ENCODE results near the gene PDE4B. TPM values are rescaled to one million over a fixed set of nuclear protein-coding genes. Genes with fewer than 3 reads are reported as not detected.

PDE4B gene
- total and polyA plus RNA-seq, 7 experiments from 2014 or later = 43.5 to 99.2 (median 46.7) TPM

- Mint-ChIP-seq H3K9me3 (no peaks in the 10 kb centered on the region), H3K27me3 (peaks cover 4 to 26% (median 22%) of the 10 kb centered on the region in 5 donors), H3K36me3 (no peaks in the 10 kb centered on the region), H3K27ac (no peak overlapping the region), H3K4me1 (no peaks in the 10 kb centered on the region), H3K4me3 (no peak overlapping the region)
- Histone ChIP-seq H3K27me3 (ENCODE audit: control insufficient read depth in 2 of 2, insufficient read depth in 2 of 2, low read length in 2 of 2) (no peaks in the 10 kb centered on the region), H3K9me3 (ENCODE audit: control insufficient read depth in 2 of 3, low read length in 3 of 3) (no peaks in the 10 kb centered on the region), H3K4me1 (ENCODE audit: control insufficient read depth in 2 of 2, insufficient read depth in 2 of 2, low read length in 2 of 2) (no peaks in the 10 kb centered on the region), H3K27ac (ENCODE audit: low read depth, low read length) (no peak overlapping the region), H3K4me3 (ENCODE audit: low read length) (no peak overlapping the region), H3K36me3 (ENCODE audit: control insufficient read depth in 2 of 3, insufficient read depth in 3 of 3, low read length in 3 of 3) (no peaks in the 10 kb centered on the region)
- no peak for DNase-seq
- no peak for ATAC-seq
- intact Hi-C loops (cut with micrococcal nuclease) = no loop called here
- ChIA-PET POLR2A (no interaction called here), CTCF (no interaction called here)
Measured at GRCh38 chr1:65911679-65912078, 119.0 kb downstream of the PDE4B start.

GRCh38 chr1:65918564-65918963 lies 125.9 kb downstream of the PDE4B start:
- intact Hi-C loops (cut with micrococcal nuclease) = no loop called here
- Histone ChIP-seq H3K9me3 (ENCODE audit: control insufficient read depth in 2 of 3, low read length in 3 of 3) (no peaks in the 10 kb centered on the region), H3K27me3 (ENCODE audit: control insufficient read depth in 2 of 2, insufficient read depth in 2 of 2, low read length in 2 of 2) (no peaks in the 10 kb centered on the region), H3K4me3 (ENCODE audit: low read length) (no peak overlapping the region), H3K27ac (ENCODE audit: low read depth, low read length) (no peak overlapping the region), H3K36me3 (ENCODE audit: control insufficient read depth in 2 of 3, insufficient read depth in 3 of 3, low read length in 3 of 3) (no peaks in the 10 kb centered on the region), H3K4me1 (ENCODE audit: control insufficient read depth in 2 of 2, insufficient read depth in 2 of 2, low read length in 2 of 2) (no peaks in the 10 kb centered on the region)
- ChIA-PET POLR2A (no interaction called here), CTCF (no interaction called here)
- DNase-seq = no peak
- Mint-ChIP-seq H3K4me1 (no peaks in the 10 kb centered on the region), H3K9me3 (no peaks in the 10 kb centered on the region), H3K36me3 (no peaks in the 10 kb centered on the region), H3K27me3 (peaks cover 0 to 8% (median 3%) of the 10 kb centered on the region in 5 donors), H3K27ac (no peak overlapping the region), H3K4me3 (no peak overlapping the region)
- no peak for ATAC-seq

- H3K4me1 ChIP-seq (ENCODE audit: control insufficient read depth in 2 of 2, insufficient read depth in 2 of 2, low read length in 2 of 2) = no peaks in the 10 kb centered on the region
- DNase-seq (no peak), ATAC-seq (no peak)
- no peaks in the 10 kb centered on the region for H3K4me1 Mint-ChIP-seq
- intact Hi-C loops (cut with micrococcal nuclease) = no loop called here
- H3K27ac ChIP-seq (ENCODE audit: low read depth, low read length) = no peak overlapping the region
- no peak overlapping the region for H3K4me3 Mint-ChIP-seq
- no peaks in the 10 kb centered on the region for H3K9me3 Mint-ChIP-seq
- peaks cover 0 to 6% (median 1%) of the 10 kb centered on the region in 5 donors for H3K27me3 Mint-ChIP-seq
- H3K4me3 ChIP-seq (ENCODE audit: low read length) = no peak overlapping the region
- CTCF ChIA-PET = no interaction called here
- H3K9me3 ChIP-seq (ENCODE audit: control insufficient read depth in 2 of 3, low read length in 3 of 3) = no peaks in the 10 kb centered on the region
- POLR2A ChIA-PET = no interaction called here
- H3K27ac Mint-ChIP-seq = no peak overlapping the region
- H3K36me3 Mint-ChIP-seq = no peaks in the 10 kb centered on the region
- H3K36me3 ChIP-seq (ENCODE audit: control insufficient read depth in 2 of 3, insufficient read depth in 3 of 3, low read length in 3 of 3) = no peaks in the 10 kb centered on the region
- no peaks in the 10 kb centered on the region for H3K27me3 ChIP-seq (ENCODE audit: control insufficient read depth in 2 of 2, insufficient read depth in 2 of 2, low read length in 2 of 2)
Measured at GRCh38 chr1:65921446-65921845, 128.8 kb downstream of the PDE4B start.

- no peaks in the 10 kb centered on the region for H3K9me3 ChIP-seq (ENCODE audit: control insufficient read depth in 2 of 3, low read length in 3 of 3)
- H3K4me1 ChIP-seq (ENCODE audit: control insufficient read depth in 2 of 2, insufficient read depth in 2 of 2, low read length in 2 of 2) = no peaks in the 10 kb centered on the region
- no peak overlapping the region for H3K27ac ChIP-seq (ENCODE audit: low read depth, low read length)
- H3K4me3 ChIP-seq (ENCODE audit: low read length) = no peak overlapping the region
- Mint-ChIP-seq H3K4me1 (no peaks in the 10 kb centered on the region), H3K4me3 (no peak overlapping the region), H3K27me3 (peaks cover 0 to 8% (median 6%) of the 10 kb centered on the region in 5 donors), H3K9me3 (peaks cover 0 to 5% (median 0%) of the 10 kb centered on the region in 11 donors), H3K27ac (no peak overlapping the region), H3K36me3 (no peaks in the 10 kb centered on the region)
- ChIA-PET CTCF (no interaction called here), POLR2A (no interaction called here)
- DNase-seq (no peak), ATAC-seq (no peak)
- intact Hi-C loops (cut with micrococcal nuclease) = no loop called here
- H3K36me3 ChIP-seq (ENCODE audit: control insufficient read depth in 2 of 3, insufficient read depth in 3 of 3, low read length in 3 of 3) = no peaks in the 10 kb centered on the region
- no peaks in the 10 kb centered on the region for H3K27me3 ChIP-seq (ENCODE audit: control insufficient read depth in 2 of 2, insufficient read depth in 2 of 2, low read length in 2 of 2)
Measured at GRCh38 chr1:65924471-65924870, 131.8 kb downstream of the PDE4B start.

GRCh38 chr1:65938506-65938905 lies 145.8 kb downstream of the PDE4B start:
- no peaks in the 10 kb centered on the region for H3K4me1 Mint-ChIP-seq
- no peak for ATAC-seq
- Histone ChIP-seq H3K27ac (ENCODE audit: low read depth, low read length) (no peak overlapping the region), H3K4me3 (ENCODE audit: low read length) (no peak overlapping the region), H3K36me3 (ENCODE audit: control insufficient read depth in 2 of 3, insufficient read depth in 3 of 3, low read length in 3 of 3) (no peaks in the 10 kb centered on the region), H3K4me1 (ENCODE audit: control insufficient read depth in 2 of 2, insufficient read depth in 2 of 2, low read length in 2 of 2) (no peaks in the 10 kb centered on the region), H3K9me3 (ENCODE audit: control insufficient read depth in 2 of 3, low read length in 3 of 3) (no peaks in the 10 kb centered on the region), H3K27me3 (ENCODE audit: control insufficient read depth in 2 of 2, insufficient read depth in 2 of 2, low read length in 2 of 2) (no peaks in the 10 kb centered on the region)
- intact Hi-C loops (cut with micrococcal nuclease) = no loop called here
- H3K36me3 Mint-ChIP-seq = no peaks in the 10 kb centered on the region
- ChIA-PET POLR2A (no interaction called here), CTCF (no interaction called here)
- H3K27ac Mint-ChIP-seq = no peak overlapping the region
- no peak for DNase-seq
- H3K4me3 Mint-ChIP-seq = no peak overlapping the region
- peaks cover 0 to 36% (median 7%) of the 10 kb centered on the region in 5 donors for H3K27me3 Mint-ChIP-seq
- H3K9me3 Mint-ChIP-seq = no peaks in the 10 kb centered on the region

- H3K4me3 Mint-ChIP-seq = no peak overlapping the region
- intact Hi-C loops (cut with micrococcal nuclease) = no loop called here
- Histone ChIP-seq H3K4me1 (ENCODE audit: control insufficient read depth in 2 of 2, insufficient read depth in 2 of 2, low read length in 2 of 2) (no peaks in the 10 kb centered on the region), H3K27ac (ENCODE audit: low read depth, low read length) (no peak overlapping the region), H3K27me3 (ENCODE audit: control insufficient read depth in 2 of 2, insufficient read depth in 2 of 2, low read length in 2 of 2) (no peaks in the 10 kb centered on the region), H3K9me3 (ENCODE audit: control insufficient read depth in 2 of 3, low read length in 3 of 3) (no peaks in the 10 kb centered on the region), H3K36me3 (ENCODE audit: control insufficient read depth in 2 of 3, insufficient read depth in 3 of 3, low read length in 3 of 3) (no peaks in the 10 kb centered on the region), H3K4me3 (ENCODE audit: low read length) (no peak overlapping the region)
- no peak for DNase-seq
- ATAC-seq = no peak
- H3K27me3 Mint-ChIP-seq = peaks cover 2 to 36% (median 13%) of the 10 kb centered on the region in 5 donors
- POLR2A ChIA-PET = no interaction called here
- H3K9me3 Mint-ChIP-seq = no peaks in the 10 kb centered on the region
- CTCF ChIA-PET = no interaction called here
- no peak overlapping the region for H3K27ac Mint-ChIP-seq
- H3K4me1 Mint-ChIP-seq = no peaks in the 10 kb centered on the region
- no peaks in the 10 kb centered on the region for H3K36me3 Mint-ChIP-seq
Measured at GRCh38 chr1:65939191-65939590, 146.5 kb downstream of the PDE4B start.

- Histone ChIP-seq H3K36me3 (ENCODE audit: control insufficient read depth in 2 of 3, insufficient read depth in 3 of 3, low read length in 3 of 3) (no peaks in the 10 kb centered on the region), H3K27me3 (ENCODE audit: control insufficient read depth in 2 of 2, insufficient read depth in 2 of 2, low read length in 2 of 2) (no peaks in the 10 kb centered on the region), H3K4me1 (ENCODE audit: control insufficient read depth in 2 of 2, insufficient read depth in 2 of 2, low read length in 2 of 2) (no peaks in the 10 kb centered on the region), H3K27ac (ENCODE audit: low read depth, low read length) (no peak overlapping the region), H3K4me3 (ENCODE audit: low read length) (no peak overlapping the region), H3K9me3 (ENCODE audit: control insufficient read depth in 2 of 3, low read length in 3 of 3) (no peaks in the 10 kb centered on the region)
- no peak overlapping the region for H3K4me3 Mint-ChIP-seq
- intact Hi-C loops (cut with micrococcal nuclease) = no loop called here
- H3K27me3 Mint-ChIP-seq = peaks cover 7 to 38% (median 16%) of the 10 kb centered on the region in 5 donors
- DNase-seq (no peak), ATAC-seq (no peak)
- CTCF ChIA-PET = no interaction called here
- no peaks in the 10 kb centered on the region for H3K9me3 Mint-ChIP-seq
- POLR2A ChIA-PET = no interaction called here
- H3K4me1 Mint-ChIP-seq = no peaks in the 10 kb centered on the region
- no peak overlapping the region for H3K27ac Mint-ChIP-seq
- no peaks in the 10 kb centered on the region for H3K36me3 Mint-ChIP-seq
Measured at GRCh38 chr1:65939636-65940035, 146.9 kb downstream of the PDE4B start.
